ENCODE measurements around the gene CCDC102A. TPM values are rescaled to one million over a fixed set of nuclear protein-coding genes. Genes with fewer than 3 reads are reported as not detected.

CCDC102A gene
- total RNA-seq, 1 donor from 2014 or later: not detected

GRCh38 chr16:57518520-57518919, 17.9 kb downstream of the CCDC102A start:
- Mint-ChIP-seq H3K36me3 (ENCODE audit: unreplicated experiment) (no peaks in the 10 kb centered on the region), H3K27me3 (ENCODE audit: unreplicated experiment) (peaks cover 13% of the 10 kb centered on the region), H3K9me3 (ENCODE audit: unreplicated experiment) (no peaks in the 10 kb centered on the region), H3K4me3 (ENCODE audit: unreplicated experiment) (no peak overlapping the region), H3K4me1 (ENCODE audit: low read depth, unreplicated experiment) (peaks cover 8% of the 10 kb centered on the region), H3K27ac (ENCODE audit: unreplicated experiment) (no peak overlapping the region)
- no peak for DNase-seq
- no peak for TF ChIP-seq CTCF (IDR thresholded peaks at IDR 0.05; ENCODE audit: partially characterized antibody, unreplicated experiment)

- DNase-seq: no peak
- TF ChIP-seq CTCF (IDR thresholded peaks at IDR 0.05; ENCODE audit: partially characterized antibody, unreplicated experiment): no peak
- peaks cover 8% of the 10 kb centered on the region for H3K4me1 Mint-ChIP-seq (ENCODE audit: low read depth, unreplicated experiment)
- no peaks in the 10 kb centered on the region for H3K36me3 Mint-ChIP-seq (ENCODE audit: unreplicated experiment)
- no peak overlapping the region for H3K4me3 Mint-ChIP-seq (ENCODE audit: unreplicated experiment)
- peaks cover 11% of the 10 kb centered on the region for H3K27me3 Mint-ChIP-seq (ENCODE audit: unreplicated experiment)
- H3K9me3 Mint-ChIP-seq (ENCODE audit: unreplicated experiment): no peaks in the 10 kb centered on the region
- H3K27ac Mint-ChIP-seq (ENCODE audit: unreplicated experiment): no peak overlapping the region
Observed at GRCh38 chr16:57517397-57518367, 18.7 kb downstream of the CCDC102A start.

- H3K27ac Mint-ChIP-seq (ENCODE audit: unreplicated experiment): peak overlapping the region; percentile 18
- peaks cover 11% of the 10 kb centered on the region for H3K27me3 Mint-ChIP-seq (ENCODE audit: unreplicated experiment)
Observed at GRCh38 chr16:57516773-57517172, 19.6 kb downstream of the CCDC102A start.

GRCh38 chr16:57516176-57516725, 20.1 kb downstream of the CCDC102A start:
- Mint-ChIP-seq H3K9me3 (ENCODE audit: unreplicated experiment) (no peaks in the 10 kb centered on the region), H3K27me3 (ENCODE audit: unreplicated experiment) (peaks cover 11% of the 10 kb centered on the region), H3K27ac (ENCODE audit: unreplicated experiment) (no peak overlapping the region), H3K4me3 (ENCODE audit: unreplicated experiment) (no peak overlapping the region), H3K4me1 (ENCODE audit: low read depth, unreplicated experiment) (peaks cover 8% of the 10 kb centered on the region), H3K36me3 (ENCODE audit: unreplicated experiment) (no peaks in the 10 kb centered on the region)
- no peak for TF ChIP-seq CTCF (IDR thresholded peaks at IDR 0.05; ENCODE audit: partially characterized antibody, unreplicated experiment)
- no peak for DNase-seq

More at GRCh38 chr16:57516773-57517172, 19.6 kb downstream of the CCDC102A start:
- Mint-ChIP-seq H3K4me3 (ENCODE audit: unreplicated experiment) (no peak overlapping the region), H3K9me3 (ENCODE audit: unreplicated experiment) (no peaks in the 10 kb centered on the region), H3K4me1 (ENCODE audit: low read depth, unreplicated experiment) (peaks cover 8% of the 10 kb centered on the region), H3K36me3 (ENCODE audit: unreplicated experiment) (no peaks in the 10 kb centered on the region)
- DNase-seq: no peak
- TF ChIP-seq CTCF (IDR thresholded peaks at IDR 0.05; ENCODE audit: partially characterized antibody, unreplicated experiment): no peak

Measured in glutamatergic neuron (in vitro differentiated cells).